Activated naive CD4-positive, alpha-beta T cell treated with anti-CD3 and anti-CD28 coated beads, Interleukin-2, amount 50 U/mL, for 72 hours (primary cell): ENCODE data around the gene HSPA1B. TPM values are rescaled to one million over a fixed set of nuclear protein-coding genes. Genes with fewer than 3 reads are reported as not detected.
"Not testable (repeated sequence)": the region's sequence is repeated elsewhere in the genome, so short reads cannot be mapped to it uniquely, and the experiment has no call there.

Experiments used
- ATAC-seq, 2 donors: fragments of 150-1000 bp; cut with Tn5 transposase; 2 replicates each; pipeline ENCODE4 v1.10.0; 2021; ENCODE audit warnings: mild to moderate bottlenecking in 2 of 2, moderate library complexity in 2 of 2
- DNase-seq, 2 donors: peaks; one replicate each; pipeline ENCODE4 v3.0.0; 2021 to 2022; ENCODE audit warnings: low spot score in 2 of 2
- H3K27ac Mint-ChIP-seq, 2 donors: one replicate each; pipeline ENCODE4 v1.8.0; 2022; ENCODE audit warnings: mild to moderate bottlenecking in 2 of 2, mixed read lengths in 2 of 2
- H3K36me3 Mint-ChIP-seq, 2 donors: one replicate each; pipeline ENCODE4 v1.8.0; 2022; ENCODE audit warnings: mixed read lengths in 2 of 2
- H3K9me3 Mint-ChIP-seq, 2 donors: one replicate each; pipeline ENCODE4 v1.8.0; 2022; ENCODE audit warnings: mixed read lengths in 2 of 2
- total RNA-seq, 2 donors: library from RNA; stranded (reverse); gene quantifications; one replicate each; pipeline ENCODE4 v1.2.3, GENCODE V29; 2022

Gene HSPA1B
- total RNA-seq, 2 donors from 2014 or later, result 53.8 to 171 TPM

DNA sequence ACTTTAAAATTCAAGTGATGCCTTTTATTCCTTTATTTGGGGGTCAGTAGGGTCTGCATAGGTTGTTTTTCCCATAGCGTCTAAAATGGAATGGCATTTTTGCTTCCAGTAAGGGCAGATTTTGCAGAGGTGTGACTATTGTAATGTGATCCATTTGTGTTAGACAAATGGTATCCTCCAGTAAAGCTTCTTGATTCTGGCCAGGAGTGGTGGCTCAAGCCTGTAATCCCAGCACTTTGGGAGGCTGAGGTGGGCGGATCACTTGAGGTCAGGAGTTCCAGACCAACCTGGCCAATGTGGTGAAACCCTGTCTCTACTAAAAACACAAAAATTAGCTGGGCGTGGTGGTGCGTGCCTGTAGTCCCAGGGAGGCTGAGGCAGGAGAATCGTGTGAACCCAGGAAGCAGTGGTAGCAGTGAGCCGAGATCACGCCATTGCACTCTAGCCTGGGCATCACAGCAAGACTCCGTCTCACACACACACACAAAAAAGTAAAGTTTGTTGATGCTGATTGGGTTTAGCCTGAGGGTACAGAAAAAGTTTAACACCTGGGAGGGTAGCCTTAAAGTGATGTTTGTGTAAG is 9.5 kb upstream of the HSPA1B start:
- H3K9me3 Mint-ChIP-seq, ATAC-seq, DNase-seq: not testable (repeated sequence)
- H3K27ac Mint-ChIP-seq, result peak overlapping the region; percentile 83 to 91
- H3K36me3 Mint-ChIP-seq, result peaks cover 7 to 27% of the 10 kb centered on the region in 2 donors

DNA sequence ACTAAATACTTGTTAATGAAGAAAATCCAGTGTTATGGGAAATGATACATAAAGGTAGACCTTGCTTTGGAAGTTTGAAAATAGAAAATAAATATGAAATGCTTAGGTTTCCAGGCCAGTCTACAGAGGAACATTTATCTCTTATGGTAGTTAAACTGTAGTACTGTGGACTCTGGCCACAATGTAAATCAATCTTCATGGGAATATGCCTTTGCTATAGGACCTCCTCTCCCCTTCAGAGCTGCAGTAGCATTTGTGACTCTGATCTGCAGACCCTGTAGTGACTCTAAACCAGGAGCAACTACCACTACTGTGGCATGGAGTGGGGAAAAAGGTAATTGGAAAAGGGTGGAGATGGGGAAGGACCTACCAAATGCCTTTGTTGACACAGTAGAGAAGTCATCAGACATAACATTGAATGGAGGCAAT is 7.7 kb upstream of the HSPA1B start:
- no peaks in the 10 kb centered on the region for H3K9me3 Mint-ChIP-seq

DNA sequence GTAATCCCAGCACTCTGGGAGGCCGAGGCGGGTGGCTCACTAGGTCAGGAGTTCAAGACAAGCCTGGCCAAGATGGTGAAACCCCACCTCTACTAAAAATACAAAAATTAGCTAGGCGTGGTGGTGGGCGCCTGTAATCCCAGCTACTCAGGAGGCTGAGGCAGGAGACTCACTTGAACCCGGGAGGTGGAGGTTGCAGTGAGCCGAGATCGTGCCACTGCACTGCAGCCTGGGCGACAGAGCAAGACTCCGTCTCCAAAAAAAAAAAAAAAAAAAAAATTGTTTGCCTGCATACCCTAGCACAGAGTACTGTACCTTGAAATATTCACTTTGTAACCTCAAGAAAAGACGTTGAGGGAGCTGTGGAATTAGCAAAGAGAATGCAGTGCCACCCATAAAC is 7.1 kb upstream of the HSPA1B start:
- not testable (repeated sequence) for DNase-seq, ATAC-seq, H3K9me3 Mint-ChIP-seq
- H3K36me3 Mint-ChIP-seq, result peaks cover 7 to 20% of the 10 kb centered on the region in 2 donors
- peak overlapping the region in 1 of 2 donors; percentile 83 for H3K27ac Mint-ChIP-seq

More for the DNA sequence above, 7.7 kb upstream of the HSPA1B start:
- ATAC-seq (no peak), DNase-seq (no peak)
- H3K36me3 Mint-ChIP-seq, result peaks cover 7 to 25% of the 10 kb centered on the region in 2 donors
- H3K27ac Mint-ChIP-seq, result peak overlapping the region in 1 of 2 donors; percentile 15

GRCh38 chr6:31821301-31822035 is 6.1 kb upstream of the HSPA1B start:
- DNase-seq, result peak; percentile 72 to 74
- H3K36me3 Mint-ChIP-seq, result peaks cover 7 to 16% of the 10 kb centered on the region in 2 donors
- no peaks in the 10 kb centered on the region for H3K9me3 Mint-ChIP-seq
- ATAC-seq, result peak; percentile 40 to 41
- peak overlapping the region; percentile 83 to 96 for H3K27ac Mint-ChIP-seq

DNA sequence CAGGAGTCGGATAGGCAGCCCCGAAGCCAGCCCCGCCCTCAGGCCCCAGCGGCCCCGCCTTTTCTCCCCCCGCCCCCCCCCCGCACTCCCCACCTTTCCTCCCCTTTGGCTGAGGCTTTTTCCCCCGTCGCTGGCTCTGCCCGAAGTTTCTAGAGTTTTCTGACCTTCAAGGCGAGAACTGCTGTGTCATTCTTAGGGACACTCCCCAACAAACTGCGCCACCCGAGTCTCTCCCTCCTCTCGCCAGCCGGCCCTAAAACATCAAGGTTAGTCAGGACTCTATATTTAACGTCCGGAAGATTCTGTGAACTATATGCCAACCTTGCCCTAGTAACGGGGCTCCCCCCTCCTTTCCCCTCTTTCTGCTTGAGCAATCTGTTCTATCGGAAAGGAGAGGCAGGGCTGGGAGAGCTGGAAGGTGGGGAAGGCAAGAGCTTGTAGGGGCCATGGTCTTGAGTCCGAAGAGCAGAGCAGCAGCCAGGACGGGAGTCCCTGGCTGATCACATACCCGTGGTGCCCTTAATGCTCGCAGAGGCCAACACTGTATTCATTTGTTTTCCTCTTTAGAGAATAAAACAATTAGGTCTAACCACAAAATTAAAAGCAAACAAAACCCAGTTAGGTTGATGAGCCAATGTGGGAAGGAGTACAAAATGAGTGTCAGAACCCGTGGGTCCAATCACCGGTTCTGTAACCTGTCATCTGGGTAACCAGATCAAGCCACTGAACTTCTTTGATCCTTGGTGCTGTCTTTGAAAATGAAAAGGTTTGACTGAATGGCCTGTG is 5.3 kb upstream of the HSPA1B start:
- DNase-seq (peak in 1 of 2 donors; percentile 89), ATAC-seq (peak; percentile 34 to 79)
- Mint-ChIP-seq H3K36me3 (peaks cover 7 to 21% of the 10 kb centered on the region in 2 donors), H3K9me3 (no peaks in the 10 kb centered on the region), H3K27ac (peak overlapping the region; percentile 83 to 96)

- not testable (repeated sequence) for H3K27ac Mint-ChIP-seq, ATAC-seq, H3K36me3 Mint-ChIP-seq, H3K9me3 Mint-ChIP-seq, DNase-seq
These were observed 3.8 kb upstream of the HSPA1B start for GRCh38 chr6:31823592-31824196.

GRCh38 chr6:31825553-31825952 is 2.0 kb upstream of the HSPA1B start:
- ATAC-seq (no peak), DNase-seq (no peak)
- peaks cover 2 to 16% of the 10 kb centered on the region in 2 donors for H3K36me3 Mint-ChIP-seq
- peak overlapping the region; percentile 62 to 90 for H3K27ac Mint-ChIP-seq
- no peaks in the 10 kb centered on the region for H3K9me3 Mint-ChIP-seq

DNA sequence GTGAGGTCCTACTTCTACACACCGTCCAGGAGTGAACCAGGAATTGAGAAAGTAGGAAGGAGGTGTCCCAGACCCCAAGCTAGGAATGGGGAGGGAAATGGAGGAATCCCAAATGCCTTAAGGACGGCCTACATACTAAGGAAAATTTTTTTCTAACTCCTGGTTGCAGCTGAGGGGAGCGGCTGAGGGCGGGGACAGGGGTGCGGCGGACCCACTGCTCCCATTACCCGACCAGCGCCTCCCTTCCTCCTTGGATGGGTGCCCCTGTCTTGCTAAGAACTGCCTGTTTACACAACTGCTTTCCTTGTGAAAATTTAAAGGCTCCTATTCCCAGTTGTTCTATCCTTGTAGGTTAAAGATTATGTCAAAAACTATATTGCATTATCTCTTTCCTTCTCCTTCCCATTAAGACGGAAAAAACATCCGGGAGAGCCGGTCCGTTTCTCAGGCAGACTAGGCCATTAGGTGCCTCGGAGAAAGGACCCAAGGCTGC is 699 bp upstream of the HSPA1B start:
- DNase-seq, result no peak
- Mint-ChIP-seq H3K9me3 (no peaks in the 10 kb centered on the region), H3K27ac (peak overlapping the region; percentile 90 to 94), H3K36me3 (peaks cover 6 to 19% of the 10 kb centered on the region in 2 donors)
- peak in 1 of 2 donors; percentile 6 for ATAC-seq

DNA sequence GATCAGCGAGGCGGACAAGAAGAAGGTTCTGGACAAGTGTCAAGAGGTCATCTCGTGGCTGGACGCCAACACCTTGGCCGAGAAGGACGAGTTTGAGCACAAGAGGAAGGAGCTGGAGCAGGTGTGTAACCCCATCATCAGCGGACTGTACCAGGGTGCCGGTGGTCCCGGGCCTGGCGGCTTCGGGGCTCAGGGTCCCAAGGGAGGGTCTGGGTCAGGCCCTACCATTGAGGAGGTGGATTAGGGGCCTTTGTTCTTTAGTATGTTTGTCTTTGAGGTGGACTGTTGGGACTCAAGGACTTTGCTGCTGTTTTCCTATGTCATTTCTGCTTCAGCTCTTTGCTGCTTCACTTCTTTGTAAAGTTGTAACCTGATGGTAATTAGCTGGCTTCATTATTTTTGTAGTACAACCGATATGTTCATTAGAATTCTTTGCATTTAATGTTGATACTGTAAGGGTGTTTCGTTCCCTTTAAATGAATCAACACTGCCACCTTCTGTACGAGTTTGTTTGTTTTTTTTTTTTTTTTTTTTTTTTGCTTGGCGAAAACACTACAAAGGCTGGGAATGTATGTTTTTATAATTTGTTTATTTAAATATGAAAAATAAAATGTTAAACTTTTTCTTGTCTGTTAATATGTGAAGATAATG is 2.2 kb downstream of the HSPA1B start:
- DNase-seq (no peak), ATAC-seq (no peak)
- peak overlapping the region; percentile 91 to 93 for H3K27ac Mint-ChIP-seq
- H3K9me3 Mint-ChIP-seq, result no peaks in the 10 kb centered on the region
- peaks cover 9 to 28% of the 10 kb centered on the region in 2 donors for H3K36me3 Mint-ChIP-seq

DNA sequence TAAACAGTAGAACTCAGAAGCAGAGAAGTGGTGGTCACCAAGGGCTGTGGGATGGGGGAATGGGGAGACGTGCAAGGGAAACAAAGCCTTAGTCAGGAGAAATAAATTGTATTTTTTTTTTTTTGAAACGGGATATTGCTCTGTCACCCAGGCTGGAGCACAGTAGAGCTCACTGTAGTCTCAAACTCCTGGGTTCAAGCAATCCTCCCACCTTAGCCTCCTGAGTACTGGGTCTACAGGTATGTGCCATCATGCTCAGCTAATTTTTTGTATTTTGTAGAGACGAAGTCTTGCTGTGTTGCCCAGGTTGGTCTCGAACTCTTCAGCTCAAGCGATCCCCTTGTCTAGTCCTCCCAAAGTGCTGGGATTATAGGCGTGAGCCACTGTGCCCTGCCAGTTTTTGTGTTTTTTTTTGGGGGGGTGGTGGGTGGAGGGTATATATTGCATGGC is 3.4 kb downstream of the HSPA1B start:
- Mint-ChIP-seq H3K27ac (peak overlapping the region; percentile 91 to 93), H3K36me3 (peaks cover 21 to 37% of the 10 kb centered on the region in 2 donors)
- no peak for ATAC-seq

DNA sequence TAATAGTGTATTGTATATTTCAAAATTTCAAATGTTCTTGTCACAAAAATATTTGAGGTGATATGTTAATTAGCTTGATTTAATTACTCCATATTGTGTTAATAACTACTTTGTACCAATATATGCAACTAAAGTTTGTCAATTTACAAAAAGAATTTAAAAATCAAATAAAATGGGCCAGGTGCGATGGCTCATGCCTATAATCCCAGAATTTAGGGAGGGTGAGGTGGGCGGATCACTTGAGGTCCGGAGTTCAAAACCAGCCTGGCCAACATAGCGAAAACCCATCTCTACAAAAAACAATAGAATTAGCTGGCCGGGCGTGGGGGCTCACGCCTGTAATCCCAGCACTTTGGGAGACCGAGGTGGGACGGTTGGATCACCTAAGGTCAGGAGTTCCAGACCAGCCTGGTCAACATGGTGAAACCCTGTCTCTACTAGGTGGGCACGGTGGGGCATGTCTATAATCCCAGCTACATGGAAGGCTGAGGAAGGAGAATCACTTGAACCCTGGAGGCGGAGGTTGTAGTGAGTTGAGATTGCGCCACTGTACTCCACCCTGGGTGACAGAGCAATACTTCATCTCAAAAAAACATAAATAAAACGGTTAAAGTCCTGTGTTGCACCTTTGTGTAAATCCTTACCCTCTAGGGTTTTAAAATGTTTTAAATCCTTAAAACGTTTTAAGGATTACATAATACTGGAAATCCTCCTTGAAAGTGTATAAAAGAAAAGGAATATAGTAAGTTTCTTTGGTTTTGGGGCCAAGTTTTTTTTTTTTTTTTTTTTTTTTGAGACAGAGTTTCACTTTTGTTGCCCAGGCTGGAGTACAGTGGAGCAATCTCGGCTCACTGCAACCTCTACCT is 4.0 kb downstream of the HSPA1B start:
- no peaks in the 10 kb centered on the region for H3K9me3 Mint-ChIP-seq
- ATAC-seq (no peak), DNase-seq (no peak)
- H3K27ac Mint-ChIP-seq, result no peak overlapping the region
- peaks cover 27 to 43% of the 10 kb centered on the region in 2 donors for H3K36me3 Mint-ChIP-seq

More for the DNA sequence above, 3.4 kb downstream of the HSPA1B start:
- no peak for DNase-seq
- H3K9me3 Mint-ChIP-seq, result no peaks in the 10 kb centered on the region

DNA sequence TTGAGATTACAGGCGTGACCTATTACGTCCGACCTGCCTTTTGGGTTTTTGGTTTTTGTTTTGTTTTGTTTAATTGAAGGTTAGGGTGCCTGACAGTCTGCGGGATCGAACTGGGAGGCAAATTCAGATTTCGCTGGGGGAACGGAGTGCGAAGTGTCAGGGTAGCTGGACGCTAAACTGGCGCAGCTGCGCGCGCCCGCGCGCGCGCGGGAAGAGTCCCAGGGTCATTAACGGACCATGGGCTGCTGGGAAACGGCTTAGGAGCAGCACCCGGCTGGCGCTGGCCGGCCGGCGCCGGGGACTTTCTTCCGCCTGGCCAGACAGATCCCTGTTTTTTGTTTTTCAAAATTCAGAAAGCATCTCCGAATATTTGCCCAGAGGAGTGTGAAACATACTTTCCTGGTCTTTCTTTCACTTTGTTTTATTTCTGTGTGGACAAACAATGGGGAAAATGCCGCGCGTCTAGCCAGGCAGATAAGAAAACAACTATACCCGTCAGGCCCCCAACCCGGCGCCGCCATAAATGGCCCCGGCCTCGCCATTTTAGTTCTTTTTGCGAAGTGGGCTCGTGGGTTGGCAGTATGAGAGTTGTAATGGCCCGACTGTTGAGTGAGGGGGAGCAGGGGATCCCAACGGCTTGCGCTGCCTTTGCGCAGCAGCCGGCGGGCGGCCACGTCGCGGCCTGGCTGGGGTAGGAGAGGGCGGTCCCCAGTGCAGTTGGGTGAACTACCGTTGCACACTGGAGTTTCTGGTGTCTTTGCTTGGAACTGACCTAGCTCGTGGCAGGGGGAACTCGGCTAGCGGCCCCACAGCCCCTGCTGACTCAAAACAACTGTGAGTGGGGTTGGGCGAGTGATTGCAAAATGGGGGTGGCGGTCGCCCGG is 7.1 kb downstream of the HSPA1B start:
- Mint-ChIP-seq H3K27ac (peak overlapping the region; percentile 96 to 98), H3K9me3 (no peaks in the 10 kb centered on the region), H3K36me3 (peaks cover 53 to 54% of the 10 kb centered on the region in 2 donors)
- ATAC-seq (peak; percentile 55 to 89), DNase-seq (peak; percentile 84 to 94)

- DNase-seq (no peak), ATAC-seq (no peak)
- H3K36me3 Mint-ChIP-seq, result peaks cover 40 to 59% of the 10 kb centered on the region in 2 donors
- H3K27ac Mint-ChIP-seq, result peak overlapping the region; percentile 96 to 98
- H3K9me3 Mint-ChIP-seq, result no peaks in the 10 kb centered on the region
These were observed 8.5 kb downstream of the HSPA1B start for GRCh38 chr6:31836047-31836473.
